GM12801 (cell line): Measurements from ENCODE around the gene CAPNS1.

Experiments used
- TF ChIP-seq, protein P1 (sequence below): IDR thresholded peaks from one replicate; pipeline ENCODE4 v1.5.1; 2011; ENCODE audit warnings: control low read depth; ENCODE audit not compliant: insufficient read length; ENCODE audit errors: extremely low read depth

CAPNS1 gene

DNA sequence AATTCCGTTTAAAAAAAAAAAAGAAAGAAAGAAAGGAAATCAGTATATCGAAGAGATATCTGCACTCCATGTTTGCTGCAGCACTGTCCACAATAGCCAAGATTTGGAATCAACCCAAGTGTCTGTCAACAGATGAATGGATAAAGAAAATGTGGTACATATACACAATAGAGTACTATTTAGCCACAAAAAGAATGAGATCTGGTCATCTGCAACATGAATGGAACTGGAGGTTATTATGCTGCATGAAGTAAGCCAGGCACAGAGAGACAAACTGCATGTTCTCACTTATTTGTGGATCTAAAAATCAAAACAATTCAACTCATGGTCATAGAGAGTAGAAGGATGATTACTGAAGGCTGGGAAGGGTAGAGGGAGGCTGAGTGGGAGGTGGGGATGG lies 58.3 kb downstream of the CAPNS1 start:
- TF ChIP-seq, protein P1, sequence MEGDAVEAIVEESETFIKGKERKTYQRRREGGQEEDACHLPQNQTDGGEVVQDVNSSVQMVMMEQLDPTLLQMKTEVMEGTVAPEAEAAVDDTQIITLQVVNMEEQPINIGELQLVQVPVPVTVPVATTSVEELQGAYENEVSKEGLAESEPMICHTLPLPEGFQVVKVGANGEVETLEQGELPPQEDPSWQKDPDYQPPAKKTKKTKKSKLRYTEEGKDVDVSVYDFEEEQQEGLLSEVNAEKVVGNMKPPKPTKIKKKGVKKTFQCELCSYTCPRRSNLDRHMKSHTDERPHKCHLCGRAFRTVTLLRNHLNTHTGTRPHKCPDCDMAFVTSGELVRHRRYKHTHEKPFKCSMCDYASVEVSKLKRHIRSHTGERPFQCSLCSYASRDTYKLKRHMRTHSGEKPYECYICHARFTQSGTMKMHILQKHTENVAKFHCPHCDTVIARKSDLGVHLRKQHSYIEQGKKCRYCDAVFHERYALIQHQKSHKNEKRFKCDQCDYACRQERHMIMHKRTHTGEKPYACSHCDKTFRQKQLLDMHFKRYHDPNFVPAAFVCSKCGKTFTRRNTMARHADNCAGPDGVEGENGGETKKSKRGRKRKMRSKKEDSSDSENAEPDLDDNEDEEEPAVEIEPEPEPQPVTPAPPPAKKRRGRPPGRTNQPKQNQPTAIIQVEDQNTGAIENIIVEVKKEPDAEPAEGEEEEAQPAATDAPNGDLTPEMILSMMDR = no peak
